Astrocyte (in vitro differentiated cells and primary cell): Measurements from ENCODE around the gene HS2ST1. TPM values are rescaled to one million over a fixed set of nuclear protein-coding genes. Genes with fewer than 3 reads are reported as not detected.

Source experiments
- DNase-seq: peaks from one replicate; pipeline ENCODE4 v3.0.0-alpha.2; 2010; ENCODE audit warnings: low read depth
- FAIRE-seq: peaks from 2 replicates; lab custom pipeline; 2011; peaks lifted over from hg19 to GRCh38; lab: Jason Lieb, UNC
- H2AFZ ChIP-seq: 2 replicates; pipeline ENCODE4 v1.6.0; 2012; ENCODE audit warnings: low read depth, low read length, inconsistent platforms
- H3K27ac ChIP-seq: 2 replicates; pipeline ENCODE4 v1.5.1; 2011; ENCODE audit warnings: low read depth, low read length, inconsistent platforms
- H3K27me3 ChIP-seq: 2 replicates; pipeline ENCODE4 v1.6.0; 2011; ENCODE audit warnings: low read length, inconsistent platforms; ENCODE audit not compliant: insufficient read depth
- H3K36me3 ChIP-seq: 2 replicates; pipeline ENCODE4 v1.5.1; 2011; ENCODE audit warnings: low read length, inconsistent platforms; ENCODE audit not compliant: insufficient read depth
- H3K4me1 ChIP-seq: 2 replicates; pipeline ENCODE4 v1.5.1; 2011; ENCODE audit warnings: low read length, inconsistent platforms; ENCODE audit not compliant: insufficient read depth
- H3K4me2 ChIP-seq: 2 replicates; pipeline ENCODE4 v1.6.0; 2012; ENCODE audit warnings: low read length, inconsistent platforms
- H3K4me3 ChIP-seq: 2 replicates; pipeline ENCODE4 v1.5.1; 2011; ENCODE audit warnings: low read depth, mild to moderate bottlenecking, low read length, inconsistent platforms; ENCODE audit not compliant: insufficient read depth
- H3K79me2 ChIP-seq: 2 replicates; pipeline ENCODE4 v1.6.0; 2012; ENCODE audit warnings: mild to moderate bottlenecking, low read length, inconsistent platforms; ENCODE audit not compliant: insufficient read depth
- H3K9ac ChIP-seq: 2 replicates; pipeline ENCODE4 v1.6.0; 2012; ENCODE audit warnings: mild to moderate bottlenecking, low read length, inconsistent platforms
- H3K9me3 ChIP-seq: 2 replicates; pipeline ENCODE4 v1.5.1; 2012; ENCODE audit warnings: low read depth, mild to moderate bottlenecking, low read length, inconsistent platforms; ENCODE audit not compliant: insufficient read depth
- H4K20me1 ChIP-seq: 2 replicates; pipeline ENCODE4 v1.6.0; 2012; ENCODE audit warnings: low read length, inconsistent platforms; ENCODE audit not compliant: insufficient read depth
- H3K27ac Mint-ChIP-seq: one replicate; pipeline ENCODE4 v1.8.0; 2021; ENCODE audit warnings: mild to moderate bottlenecking, mixed read lengths; ENCODE audit not compliant: unreplicated experiment
- H3K27me3 Mint-ChIP-seq: one replicate; pipeline ENCODE4 v1.8.0; 2021; ENCODE audit warnings: low read depth, mixed read lengths; ENCODE audit not compliant: unreplicated experiment
- H3K36me3 Mint-ChIP-seq: one replicate; pipeline ENCODE4 v1.8.0; 2021; ENCODE audit warnings: low read depth, mixed read lengths; ENCODE audit not compliant: unreplicated experiment
- H3K4me1 Mint-ChIP-seq: one replicate; pipeline ENCODE4 v1.8.0; 2021; ENCODE audit warnings: low read depth, mixed read lengths; ENCODE audit not compliant: unreplicated experiment
- H3K4me3 Mint-ChIP-seq: one replicate; pipeline ENCODE4 v1.8.0; 2021; ENCODE audit warnings: mild to moderate bottlenecking, moderate library complexity, mixed read lengths; ENCODE audit not compliant: unreplicated experiment
- H3K9me3 Mint-ChIP-seq: one replicate; pipeline ENCODE4 v1.8.0; 2021; ENCODE audit warnings: mild to moderate bottlenecking, mixed read lengths; ENCODE audit not compliant: unreplicated experiment
- EZH2 ChIP-seq: IDR thresholded peaks from 2 replicates; pipeline ENCODE4 v1.6.1; 2012; ENCODE audit warnings: mild to moderate bottlenecking, low read length, inconsistent platforms; ENCODE audit not compliant: insufficient read depth
- total RNA-seq: library from RNA; stranded (reverse); gene quantifications from 2 replicates; pipeline ENCODE4 v1.2.1, GENCODE V29; 2021
- TF ChIP-seq, protein P1 (sequence below): IDR thresholded peaks from 2 replicates; pipeline ENCODE4 v1.5.1; 2011; ENCODE audit warnings: low read depth, mild to moderate bottlenecking, inconsistent platforms, low read length, moderate library complexity; ENCODE audit not compliant: insufficient read depth

Gene HS2ST1
- total RNA-seq, 1 donor from 2014 or later, result 34.7 TPM

DNA sequence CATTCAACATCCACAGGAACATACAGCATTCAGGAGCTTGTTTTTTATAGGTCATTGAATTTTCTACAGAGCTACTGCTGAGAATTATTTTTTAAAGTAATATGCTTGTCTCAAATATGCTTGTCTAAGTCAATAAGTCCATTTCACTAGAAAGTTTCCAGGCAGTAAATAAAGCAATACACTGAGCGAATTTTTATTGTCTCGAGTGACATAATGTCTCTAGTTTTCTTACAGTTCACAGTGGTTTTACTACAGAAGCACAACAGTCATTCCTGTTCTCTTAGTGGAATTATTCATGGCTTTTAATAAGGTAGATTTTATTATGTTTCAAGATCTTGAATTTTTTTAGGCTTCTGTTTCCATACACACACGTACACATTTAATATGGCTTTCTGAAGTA lies 83.8 kb downstream of the HS2ST1 start:
- TF ChIP-seq, protein P1, sequence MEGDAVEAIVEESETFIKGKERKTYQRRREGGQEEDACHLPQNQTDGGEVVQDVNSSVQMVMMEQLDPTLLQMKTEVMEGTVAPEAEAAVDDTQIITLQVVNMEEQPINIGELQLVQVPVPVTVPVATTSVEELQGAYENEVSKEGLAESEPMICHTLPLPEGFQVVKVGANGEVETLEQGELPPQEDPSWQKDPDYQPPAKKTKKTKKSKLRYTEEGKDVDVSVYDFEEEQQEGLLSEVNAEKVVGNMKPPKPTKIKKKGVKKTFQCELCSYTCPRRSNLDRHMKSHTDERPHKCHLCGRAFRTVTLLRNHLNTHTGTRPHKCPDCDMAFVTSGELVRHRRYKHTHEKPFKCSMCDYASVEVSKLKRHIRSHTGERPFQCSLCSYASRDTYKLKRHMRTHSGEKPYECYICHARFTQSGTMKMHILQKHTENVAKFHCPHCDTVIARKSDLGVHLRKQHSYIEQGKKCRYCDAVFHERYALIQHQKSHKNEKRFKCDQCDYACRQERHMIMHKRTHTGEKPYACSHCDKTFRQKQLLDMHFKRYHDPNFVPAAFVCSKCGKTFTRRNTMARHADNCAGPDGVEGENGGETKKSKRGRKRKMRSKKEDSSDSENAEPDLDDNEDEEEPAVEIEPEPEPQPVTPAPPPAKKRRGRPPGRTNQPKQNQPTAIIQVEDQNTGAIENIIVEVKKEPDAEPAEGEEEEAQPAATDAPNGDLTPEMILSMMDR, result no peak
- TF ChIP-seq EZH2, result no peak
- no peak overlapping the region for H3K27ac Mint-ChIP-seq
- Histone ChIP-seq H3K4me2 (no peak overlapping the region), H3K4me1 (no peaks in the 10 kb centered on the region), H3K9ac (no peak overlapping the region), H3K36me3 (no peaks in the 10 kb centered on the region), H2AFZ (no peak overlapping the region), H3K27ac (no peak overlapping the region), H3K79me2 (no peaks in the 10 kb centered on the region), H3K4me3 (no peak overlapping the region), H3K27me3 (no peaks in the 10 kb centered on the region), H3K9me3 (no peaks in the 10 kb centered on the region), H4K20me1 (no peaks in the 10 kb centered on the region)
- H3K27me3 Mint-ChIP-seq, result no peaks in the 10 kb centered on the region
- H3K9me3 Mint-ChIP-seq, result no peaks in the 10 kb centered on the region
- no peak for DNase-seq
- no peaks in the 10 kb centered on the region for H3K36me3 Mint-ChIP-seq
- no peak for FAIRE-seq
- H3K4me3 Mint-ChIP-seq, result no peak overlapping the region
- peaks cover 4% of the 10 kb centered on the region for H3K4me1 Mint-ChIP-seq

DNA sequence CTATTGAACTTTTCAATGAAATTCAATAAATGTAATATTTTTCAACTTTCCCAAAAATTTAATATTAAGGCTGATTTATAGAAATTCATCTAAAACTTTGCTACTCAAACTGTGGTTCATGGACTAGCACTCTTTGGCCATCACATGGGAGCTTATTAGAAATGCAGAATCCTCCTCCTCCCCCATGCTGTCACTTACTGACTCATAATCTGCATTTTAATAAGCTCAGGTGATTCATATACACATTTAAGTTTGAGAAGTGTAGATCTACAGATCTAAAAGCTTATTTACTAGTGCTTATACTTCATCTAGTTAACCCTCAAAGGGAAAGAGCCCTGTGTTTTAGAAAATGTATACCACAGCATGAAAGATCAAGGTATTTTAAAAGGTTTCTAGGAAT lies 84.3 kb downstream of the HS2ST1 start:
- no peak for TF ChIP-seq EZH2
- TF ChIP-seq, protein P1, result no peak
- peaks cover under 1% of the 10 kb centered on the region for H3K4me1 Mint-ChIP-seq
- H3K4me1 ChIP-seq, result no peaks in the 10 kb centered on the region
- no peaks in the 10 kb centered on the region for H3K27me3 ChIP-seq
- H3K4me3 Mint-ChIP-seq, result no peak overlapping the region
- H3K9me3 ChIP-seq, result no peaks in the 10 kb centered on the region
- H3K36me3 ChIP-seq, result no peaks in the 10 kb centered on the region
- H3K9me3 Mint-ChIP-seq, result no peaks in the 10 kb centered on the region
- DNase-seq, result peak; percentile 27
- H3K27me3 Mint-ChIP-seq, result no peaks in the 10 kb centered on the region
- H3K79me2 ChIP-seq, result no peaks in the 10 kb centered on the region
- H3K36me3 Mint-ChIP-seq, result no peaks in the 10 kb centered on the region
- no peak overlapping the region for H3K27ac Mint-ChIP-seq
- no peak for FAIRE-seq
- H3K4me3 ChIP-seq, result no peak overlapping the region
- no peak overlapping the region for H3K9ac ChIP-seq
- no peak overlapping the region for H3K4me2 ChIP-seq
- no peaks in the 10 kb centered on the region for H4K20me1 ChIP-seq
- no peak overlapping the region for H3K27ac ChIP-seq
- H2AFZ ChIP-seq, result no peak overlapping the region

DNA sequence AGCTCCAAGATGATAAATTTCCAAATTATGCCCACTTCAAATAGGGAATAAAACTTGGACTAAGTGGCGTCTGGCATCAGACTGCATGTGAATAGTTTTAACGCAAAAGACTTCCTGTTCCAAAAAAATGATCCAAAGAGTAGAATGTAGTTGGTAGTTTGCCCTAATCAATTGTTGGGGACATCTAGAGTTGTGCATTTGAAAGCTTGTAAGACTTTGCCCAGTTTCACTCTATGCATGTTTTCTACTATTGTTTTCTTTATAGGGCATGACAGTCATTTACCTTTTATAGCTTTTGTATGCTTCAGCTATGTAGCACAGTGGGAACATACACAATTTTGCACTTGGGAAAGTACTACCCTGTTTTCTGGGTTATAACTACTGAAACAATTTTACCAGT lies 86.0 kb downstream of the HS2ST1 start:
- DNase-seq (no peak), FAIRE-seq (no peak)
- no peaks in the 10 kb centered on the region for H3K4me1 ChIP-seq
- TF ChIP-seq EZH2, result no peak
- TF ChIP-seq, protein P1, result no peak
- no peaks in the 10 kb centered on the region for H3K9me3 ChIP-seq
- no peaks in the 10 kb centered on the region for H3K9me3 Mint-ChIP-seq
- H3K79me2 ChIP-seq, result no peaks in the 10 kb centered on the region
- H3K4me2 ChIP-seq, result no peak overlapping the region
- no peak overlapping the region for H3K4me3 ChIP-seq
- no peak overlapping the region for H3K9ac ChIP-seq
- no peak overlapping the region for H3K4me3 Mint-ChIP-seq
- H3K27ac Mint-ChIP-seq, result no peak overlapping the region
- H3K27me3 Mint-ChIP-seq, result no peaks in the 10 kb centered on the region
- no peaks in the 10 kb centered on the region for H3K36me3 ChIP-seq
- H3K27me3 ChIP-seq, result no peaks in the 10 kb centered on the region
- H3K27ac ChIP-seq, result no peak overlapping the region
- no peaks in the 10 kb centered on the region for H3K4me1 Mint-ChIP-seq
- no peak overlapping the region for H2AFZ ChIP-seq
- no peaks in the 10 kb centered on the region for H3K36me3 Mint-ChIP-seq
- H4K20me1 ChIP-seq, result no peaks in the 10 kb centered on the region
